ENCODE results near the gene NPBWR2.

GRCh38 chr20:64077094-64077493 lies 30.3 kb downstream of the NPBWR2 start:
- TF ChIP-seq CTCF (conservative IDR thresholded peaks at IDR 0.05) (no peak), ZFX (IDR thresholded peaks at IDR 0.05) (no peak)
